Hepatocyte (in vitro differentiated cells): ENCODE data around the gene ZKSCAN3. TPM values are rescaled to one million over a fixed set of nuclear protein-coding genes. Genes with fewer than 3 reads are reported as not detected.
"Not testable (repeated sequence)": the region's sequence is repeated elsewhere in the genome, so short reads cannot be mapped to it uniquely, and the experiment has no call there.

Source experiments
- DNase-seq: peaks from one replicate; pipeline ENCODE4 v3.0.0-alpha.2; 2016; ENCODE audit warnings: low spot score
- H2AFZ ChIP-seq: fragments of 200-600 bp; sonication (generic); 2 replicates; pipeline ENCODE4 v1.6.0; 2016; ENCODE audit warnings: antibody characterized with exemption, mild to moderate bottlenecking
- H3K27ac ChIP-seq: fragments of 200-600 bp; sonication (generic); 2 replicates; pipeline ENCODE4 v1.5.1; 2016; ENCODE audit warnings: mild to moderate bottlenecking
- H3K27me3 ChIP-seq: fragments of 200-600 bp; sonication (generic); 2 replicates; pipeline ENCODE4 v1.6.1; 2016
- H3K36me3 ChIP-seq: fragments of 200-600 bp; sonication (generic); replicated peaks from 2 replicates; pipeline ENCODE4 v1.5.1; 2016; ENCODE audit warnings: low read depth; ENCODE audit not compliant: insufficient read depth
- H3K4me1 ChIP-seq: fragments of 200-600 bp; sonication (generic); 2 replicates; pipeline ENCODE4 v1.5.1; 2016; ENCODE audit warnings: mild to moderate bottlenecking, moderate library complexity; ENCODE audit not compliant: insufficient read depth
- H3K4me2 ChIP-seq: fragments of 200-600 bp; sonication (generic); 2 replicates; pipeline ENCODE4 v1.6.0; 2016
- H3K4me3 ChIP-seq: fragments of 200-600 bp; sonication (generic); 2 replicates; pipeline ENCODE4 v1.5.1; 2016; ENCODE audit warnings: mild to moderate bottlenecking
- H3K79me2 ChIP-seq: fragments of 200-600 bp; sonication (generic); 2 replicates; pipeline ENCODE4 v1.6.0; 2017; ENCODE audit warnings: mild to moderate bottlenecking
- H3K9me2 ChIP-seq: fragments of 200-600 bp; sonication (generic); replicated peaks from 2 replicates; pipeline ENCODE4 v1.6.0; 2017; ENCODE audit warnings: mild to moderate bottlenecking; ENCODE audit not compliant: insufficient read depth
- H3K9me3 ChIP-seq: fragments of 200-600 bp; sonication (generic); 2 replicates; pipeline ENCODE4 v1.5.1; 2016; ENCODE audit warnings: low read depth, mild to moderate bottlenecking
- H4K20me1 ChIP-seq: fragments of 200-600 bp; sonication (generic); 2 replicates; pipeline ENCODE4 v1.6.0; 2016; ENCODE audit warnings: mild to moderate bottlenecking; ENCODE audit not compliant: insufficient read depth, poor library complexity, severe bottlenecking
- EZH2 ChIP-seq: fragments of 200-600 bp; sonication (generic); IDR thresholded peaks from 2 replicates; pipeline ENCODE4 v1.6.1; 2016; ENCODE audit warnings: antibody characterized with exemption, mild to moderate bottlenecking, borderline replicate concordance
- EZH2phosphoT487 ChIP-seq: fragments of 200-600 bp; sonication (generic); IDR thresholded peaks from one replicate; pipeline ENCODE4 v1.6.1; 2018; ENCODE audit warnings: antibody characterized with exemption, mild to moderate bottlenecking, low read depth, moderate library complexity; ENCODE audit not compliant: unreplicated experiment, severe bottlenecking
- WGBS: methylation state at CpG from one replicate; pipeline ENCODE4 v1.1.6; 2016; ENCODE audit warnings: low lambda C conversion rate; ENCODE audit errors: missing lambda C conversion rate; 5-methylcytosine and 5-hydroxymethylcytosine counted together
- polyA plus RNA-seq: library from polyadenylated mRNA; unstranded; fragments of >200 nt; fragmentation: Nextera tagmentation; extraction: Ambion mirVana; gene quantifications from 2 replicates; pipeline ENCODE4 v1.2.1, GENCODE V29; 2016
- total RNA-seq: library from RNA; depleted of rRNA; stranded (reverse); fragments of >200 nt; gene quantifications from 2 replicates; pipeline ENCODE4 v1.2.3, GENCODE V29; 2014
- TF ChIP-seq, protein P1 (sequence below): fragments of 200-600 bp; sonication (generic); IDR thresholded peaks from 2 replicates; pipeline ENCODE4 v1.5.1; 2016; ENCODE audit warnings: antibody characterized with exemption, mild to moderate bottlenecking; ENCODE audit not compliant: poor library complexity

ZKSCAN3 gene
- total and polyA plus RNA-seq, 2 experiments from 2014 or later: 1.9 to 6.8 TPM

GRCh38 chr6:28312939-28313338, 36.8 kb upstream of the ZKSCAN3 start:
- no peak overlapping the region for H3K4me2 ChIP-seq
- no peaks in the 10 kb centered on the region for H3K27me3 ChIP-seq
- H3K4me3 ChIP-seq: no peak overlapping the region
- H3K9me3 ChIP-seq: no peaks in the 10 kb centered on the region
- no peak overlapping the region for H3K27ac ChIP-seq
- WGBS: 89% methylated on average over 23 of the region's 23 CpGs
- H3K79me2 ChIP-seq: no peaks in the 10 kb centered on the region
- no peaks in the 10 kb centered on the region for H3K9me2 ChIP-seq
- DNase-seq: no peak
- TF ChIP-seq EZH2 (no peak), EZH2phosphoT487 (no peak)
- TF ChIP-seq, protein P1, sequence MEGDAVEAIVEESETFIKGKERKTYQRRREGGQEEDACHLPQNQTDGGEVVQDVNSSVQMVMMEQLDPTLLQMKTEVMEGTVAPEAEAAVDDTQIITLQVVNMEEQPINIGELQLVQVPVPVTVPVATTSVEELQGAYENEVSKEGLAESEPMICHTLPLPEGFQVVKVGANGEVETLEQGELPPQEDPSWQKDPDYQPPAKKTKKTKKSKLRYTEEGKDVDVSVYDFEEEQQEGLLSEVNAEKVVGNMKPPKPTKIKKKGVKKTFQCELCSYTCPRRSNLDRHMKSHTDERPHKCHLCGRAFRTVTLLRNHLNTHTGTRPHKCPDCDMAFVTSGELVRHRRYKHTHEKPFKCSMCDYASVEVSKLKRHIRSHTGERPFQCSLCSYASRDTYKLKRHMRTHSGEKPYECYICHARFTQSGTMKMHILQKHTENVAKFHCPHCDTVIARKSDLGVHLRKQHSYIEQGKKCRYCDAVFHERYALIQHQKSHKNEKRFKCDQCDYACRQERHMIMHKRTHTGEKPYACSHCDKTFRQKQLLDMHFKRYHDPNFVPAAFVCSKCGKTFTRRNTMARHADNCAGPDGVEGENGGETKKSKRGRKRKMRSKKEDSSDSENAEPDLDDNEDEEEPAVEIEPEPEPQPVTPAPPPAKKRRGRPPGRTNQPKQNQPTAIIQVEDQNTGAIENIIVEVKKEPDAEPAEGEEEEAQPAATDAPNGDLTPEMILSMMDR: no peak
- H3K36me3 ChIP-seq: no peaks in the 10 kb centered on the region
- peaks cover 4% of the 10 kb centered on the region for H3K4me1 ChIP-seq
- no peaks in the 10 kb centered on the region for H4K20me1 ChIP-seq
- H2AFZ ChIP-seq: no peak overlapping the region

DNA sequence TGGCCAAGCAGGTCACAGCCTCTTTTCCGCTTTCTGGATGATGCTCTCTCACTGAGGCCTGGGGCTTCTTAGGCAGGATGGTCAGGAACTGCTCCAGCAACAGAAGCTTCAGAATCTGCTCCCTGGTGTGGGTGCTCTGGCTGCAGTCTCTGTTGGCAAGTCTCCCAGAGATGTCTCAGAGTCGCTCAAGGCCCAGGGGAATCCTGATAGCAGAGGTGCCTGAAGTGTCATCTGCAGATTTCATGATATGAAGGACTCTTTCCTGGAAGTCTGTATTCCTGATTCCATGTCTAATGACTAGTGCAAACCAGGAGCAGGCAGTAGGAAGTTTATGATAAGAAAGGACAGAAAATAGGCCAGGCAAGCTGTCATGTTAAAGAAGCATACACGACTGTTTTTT, 34.1 kb upstream of the ZKSCAN3 start:
- Histone ChIP-seq H3K79me2 (no peaks in the 10 kb centered on the region), H3K4me2 (no peak overlapping the region), H3K4me3 (no peak overlapping the region), H4K20me1 (no peaks in the 10 kb centered on the region), H3K27ac (no peak overlapping the region), H2AFZ (no peak overlapping the region), H3K36me3 (no peaks in the 10 kb centered on the region), H3K4me1 (no peaks in the 10 kb centered on the region), H3K27me3 (no peaks in the 10 kb centered on the region), H3K9me3 (no peaks in the 10 kb centered on the region), H3K9me2 (no peaks in the 10 kb centered on the region)
- DNase-seq: no peak
- TF ChIP-seq EZH2: no peak
- TF ChIP-seq EZH2phosphoT487: no peak
- TF ChIP-seq, protein P1: no peak
- 88% methylated on average over 3 of the region's 3 CpGs for WGBS

- DNase-seq, H3K4me1 ChIP-seq, H3K4me3 ChIP-seq, H3K79me2 ChIP-seq, H3K4me2 ChIP-seq, H3K27me3 ChIP-seq, H4K20me1 ChIP-seq, H3K36me3 ChIP-seq, H3K9me3 ChIP-seq, H2AFZ ChIP-seq, H3K27ac ChIP-seq, H3K9me2 ChIP-seq: not testable (repeated sequence)
- 95% methylated on average over 8 of the region's 8 CpGs for WGBS
Measured at GRCh38 chr6:28317866-28318265, 31.9 kb upstream of the ZKSCAN3 start.

DNA sequence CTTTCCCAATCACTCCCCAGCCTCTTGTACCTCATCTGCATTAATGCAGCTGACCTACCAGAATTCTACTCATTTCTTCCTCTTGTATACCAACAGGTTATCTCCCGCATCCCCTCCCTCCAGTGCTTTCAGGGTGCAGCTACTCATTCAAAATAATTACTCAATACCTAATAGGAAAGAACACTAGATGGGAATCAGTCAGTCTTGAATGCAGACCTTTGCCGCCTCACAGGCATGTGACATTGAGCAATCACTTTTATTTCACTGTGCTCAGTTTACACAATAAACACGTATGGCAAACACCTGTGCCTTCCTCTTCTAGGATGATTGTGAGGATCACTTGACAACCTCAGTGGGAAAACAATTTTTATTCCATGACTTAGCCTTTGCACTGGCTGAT, 27.1 kb upstream of the ZKSCAN3 start:
- Histone ChIP-seq H3K27me3 (no peaks in the 10 kb centered on the region), H3K36me3 (peaks cover 13% of the 10 kb centered on the region), H3K4me3 (no peak overlapping the region), H2AFZ (no peak overlapping the region), H3K9me2 (no peaks in the 10 kb centered on the region), H3K27ac (no peak overlapping the region), H3K9me3 (peaks cover 24% of the 10 kb centered on the region), H4K20me1 (no peaks in the 10 kb centered on the region), H3K79me2 (no peaks in the 10 kb centered on the region), H3K4me1 (no peaks in the 10 kb centered on the region), H3K4me2 (no peak overlapping the region)
- WGBS: 67% methylated on average over 3 of the region's 3 CpGs
- TF ChIP-seq EZH2phosphoT487: no peak
- TF ChIP-seq EZH2: no peak
- TF ChIP-seq, protein P1: no peak
- DNase-seq: no peak
